Right ventricle myocardium inferior (tissue), 1 donor: Measurements from ENCODE around the gene UCKL1. TPM values are rescaled to one million over a fixed set of nuclear protein-coding genes. Genes with fewer than 3 reads are reported as not detected.
"Not testable (repeated sequence)": the region's sequence is repeated elsewhere in the genome, so short reads cannot be mapped to it uniquely, and the experiment has no call there.

Experiments
- ATAC-seq: fragments of 200-7000 bp; cut with Tn5 transposase; one replicate; pipeline ENCODE4 v1.9.1; 2020; ENCODE audit warnings: mild to moderate bottlenecking, moderate library complexity
- DNase-seq: peaks from one replicate; pipeline ENCODE4 v3.0.0; 2021; ENCODE audit errors: missing footprints
- intact Hi-C: fragments of 100-400 bp; cut with DNase I; formaldehyde crosslinking; loops from one replicate; pipeline ENCODE4 v1.11.0; 2022
- long read RNA-seq: library from polyadenylated mRNA; unstranded; transcript quantifications from one replicate; pipeline ENCODE4 v2.0.0, GENCODE V29; 2021
- total RNA-seq: library from RNA; stranded (reverse); fragmentation: NEBNext Ultra II Directional; extraction: Animal tissue kit (Norgen Biotek cat#: 25700); gene quantifications from one replicate; pipeline ENCODE4 v1.2.1, GENCODE V29; 2021
- donor health status: DM: no; HTN: yes; CAD: no; lungs with severe emphysema.

Gene UCKL1
- total RNA-seq, result 52.0 TPM
- long read RNA-seq, partial matches to known transcripts, result 31 of 94 reads
- long read RNA-seq, other reads (novel, unspliced or antisense), result 63 of 94 reads

GRCh38 chr20:63955827-63956663 is at the start of gene UCKL1:
TSS of gene UCKL1 (minus strand) at chr20:63956416. CDS start at chr20:63956372, 44 bp downstream.
- intact Hi-C loops, result no loop called here
- peak; percentile 97 for DNase-seq
- peak; percentile 87 for ATAC-seq

DNA sequence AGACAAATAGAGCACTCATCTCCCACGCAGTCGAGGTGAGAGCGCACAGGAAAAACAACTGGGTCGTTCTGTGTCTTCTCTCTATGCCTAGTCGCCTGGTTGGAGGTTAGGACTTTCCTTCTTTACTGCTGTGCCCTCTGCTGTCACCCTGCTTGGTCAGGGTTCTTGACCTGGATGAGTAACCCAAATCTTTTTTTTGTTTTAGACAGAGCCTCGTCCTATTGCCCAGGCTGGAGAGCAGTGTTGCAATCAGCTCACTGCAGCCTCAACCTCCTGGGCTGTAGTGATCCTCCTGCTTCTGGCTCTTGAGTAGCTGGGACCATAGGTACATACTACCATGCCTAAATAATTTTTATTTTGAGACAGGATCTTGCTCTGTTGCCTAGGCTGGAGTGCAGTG is 49.2 kb upstream of the UCKL1 start:
- intact Hi-C loops, result no loop called here
- ATAC-seq (no peak), DNase-seq (no peak)

- ATAC-seq (no peak), DNase-seq (no peak)
- intact Hi-C loops, result no loop called here
These were observed 47.9 kb upstream of the UCKL1 start for GRCh38 chr20:64003960-64004725.

- intact Hi-C loops, result no loop called here
- ATAC-seq, result no peak
- no peak for DNase-seq
These were observed 45.4 kb upstream of the UCKL1 start for GRCh38 chr20:64001607-64002011.

DNA sequence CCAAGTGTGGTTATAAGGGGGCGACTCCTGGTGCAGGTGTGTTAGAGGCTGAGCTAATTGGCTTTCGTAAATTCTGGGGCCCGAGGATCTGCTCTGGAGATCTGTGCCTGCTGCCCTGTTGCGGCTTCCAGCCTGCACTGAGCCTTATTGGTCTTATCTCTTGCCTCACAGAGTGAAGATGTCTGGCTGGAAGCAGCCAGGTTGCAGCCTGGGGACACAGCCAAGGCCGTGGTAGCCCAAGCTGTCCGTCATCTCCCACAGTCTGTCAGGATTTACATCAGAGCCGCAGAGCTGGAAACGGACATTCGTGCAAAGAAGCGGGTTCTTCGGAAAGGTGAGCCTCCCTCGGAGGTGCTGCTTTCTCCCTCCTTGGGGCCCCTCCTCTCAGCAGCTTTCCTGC is 44.7 kb upstream of the UCKL1 start:
- DNase-seq (no peak), ATAC-seq (no peak)
- intact Hi-C loops, result no loop called here

GRCh38 chr20:63982937-63983336 is 26.7 kb upstream of the UCKL1 start:
- no peak for DNase-seq
- intact Hi-C loops, result no loop called here

GRCh38 chr20:63980806-63981728 is 24.9 kb upstream of the UCKL1 start, which contains the start of gene PRPF6:
TSS of gene PRPF6 (plus strand) at chr20:63981132. CDS start at chr20:63981246, 114 bp downstream.
- intact Hi-C loops, result loop anchor here (2.0 kb wide), 1 partner anchor 76 kb away; no protein-coding TSS in a partner anchor
- ATAC-seq, result peak; percentile 92
- DNase-seq, result peak; percentile 97

More at GRCh38 chr20:63982937-63983336, 26.7 kb upstream of the UCKL1 start:
- ATAC-seq, result no peak

DNA sequence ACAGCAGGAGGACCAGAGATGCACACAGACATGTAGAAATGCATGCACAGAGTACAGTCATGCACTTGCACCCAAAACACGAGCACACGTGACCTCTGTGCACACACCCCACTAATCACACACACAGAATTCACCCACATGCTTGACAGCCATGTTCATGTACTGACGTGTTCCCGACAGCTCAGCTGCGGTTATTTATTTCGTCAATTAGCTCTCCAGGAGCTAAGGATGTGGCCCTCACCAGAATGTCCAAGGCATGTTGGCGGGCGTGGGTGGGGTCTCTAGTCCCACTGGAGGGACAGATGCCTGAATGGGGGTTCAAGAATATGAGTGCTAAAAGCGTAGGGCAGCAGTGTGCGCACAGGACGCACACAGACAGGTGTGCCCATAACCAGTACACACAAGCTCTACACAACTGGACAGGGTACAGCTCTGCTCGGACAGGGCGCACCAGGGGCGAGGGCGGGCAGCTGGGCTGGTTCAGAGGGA is 24.1 kb upstream of the UCKL1 start:
- intact Hi-C loops, result loop anchor here (2.0 kb wide), 1 partner anchor 76 kb away; no protein-coding TSS in a partner anchor
- ATAC-seq, result peak; percentile 45
- DNase-seq, result no peak

DNA sequence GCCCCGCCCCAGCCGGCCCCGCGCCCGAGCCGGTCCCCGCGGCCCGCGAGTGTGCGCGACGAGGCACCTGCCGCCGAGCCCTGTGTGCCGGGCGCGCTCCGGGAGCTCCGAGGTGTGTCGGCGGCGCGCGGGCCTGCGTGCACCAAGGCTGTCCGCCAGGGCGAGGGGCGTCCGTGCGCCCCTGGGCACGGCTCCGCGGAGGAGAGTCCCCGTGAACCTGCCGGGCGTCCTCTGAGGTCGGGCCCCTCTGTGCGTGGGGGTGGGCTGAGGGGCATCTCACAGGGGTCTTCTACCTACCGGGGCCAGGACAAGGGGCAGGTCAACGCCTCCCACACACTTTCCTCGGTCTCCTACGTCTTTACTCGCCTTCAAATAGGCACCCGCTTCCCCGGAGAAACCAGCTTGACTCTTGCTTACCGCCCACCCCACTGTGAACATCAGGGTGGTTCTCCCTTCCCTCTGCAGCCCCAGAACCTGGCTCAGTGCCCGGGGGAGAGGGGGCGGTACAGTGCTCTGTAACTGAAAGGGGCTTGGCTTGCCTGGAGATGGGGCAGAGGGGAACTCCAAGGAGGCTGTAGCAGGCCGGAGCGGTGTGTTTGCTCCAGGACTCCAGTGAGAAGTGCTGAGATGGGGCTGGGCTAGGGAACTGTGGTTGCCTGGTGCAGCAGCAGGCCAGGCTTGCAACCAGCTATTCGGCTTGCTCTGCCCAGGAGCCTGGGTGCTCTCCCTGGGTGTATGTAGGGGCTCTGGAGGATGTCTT is 23.5 kb upstream of the UCKL1 start, which contains the start of gene SAMD10:
Gene SAMD10 (minus strand): TSS at position 86 of the 760 bp plus-strand sequence. CDS start 175 bp downstream, outside the sequence.
- intact Hi-C loops, result loop anchor here (2.0 to 10.0 kb wide), 3 partner anchors 77 to 205 kb away; partner anchors contain the start of genes LKAAEAR1 and OPRL1
- no peak for DNase-seq
- ATAC-seq, result no peak

DNA sequence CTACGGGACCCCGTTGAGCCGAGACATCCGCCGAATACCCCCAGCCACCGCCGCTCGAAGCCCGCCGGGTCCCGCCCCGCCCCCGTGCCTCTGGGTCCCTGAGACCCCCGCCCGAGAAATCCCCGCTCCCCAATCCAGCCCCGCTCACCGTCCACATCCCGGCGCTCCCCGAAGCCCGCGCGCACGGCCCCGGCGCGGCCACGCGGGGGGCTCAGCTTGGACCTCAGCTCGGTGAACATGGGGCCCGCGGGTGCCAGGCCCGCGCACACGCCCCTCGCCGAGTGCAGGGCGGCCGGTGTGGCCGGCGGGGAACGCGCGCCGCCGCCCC is 23.0 kb upstream of the UCKL1 start:
- no peak for ATAC-seq
- intact Hi-C loops, result loop anchor here (5.0 to 10.0 kb wide), 2 partner anchors 103 to 204 kb away; partner anchors contain the start of genes LKAAEAR1 and OPRL1
- no peak for DNase-seq

GRCh38 chr20:63978319-63979228 is 22.4 kb upstream of the UCKL1 start:
- intact Hi-C loops, result loop anchor here (5.0 to 10.0 kb wide), 2 partner anchors 104 to 204 kb away; partner anchors contain the start of genes LKAAEAR1 and OPRL1

GRCh38 chr20:63977739-63978276 is 21.6 kb upstream of the UCKL1 start:
- no peak for ATAC-seq
- no peak for DNase-seq
- intact Hi-C loops, result loop anchor here (5.0 to 10.0 kb wide), 2 partner anchors 104 to 203 kb away; partner anchors contain the start of genes LKAAEAR1 and OPRL1

More at GRCh38 chr20:63978319-63979228, 22.4 kb upstream of the UCKL1 start:
- DNase-seq (peak; percentile 86), ATAC-seq (peak; percentile 39)

DNA sequence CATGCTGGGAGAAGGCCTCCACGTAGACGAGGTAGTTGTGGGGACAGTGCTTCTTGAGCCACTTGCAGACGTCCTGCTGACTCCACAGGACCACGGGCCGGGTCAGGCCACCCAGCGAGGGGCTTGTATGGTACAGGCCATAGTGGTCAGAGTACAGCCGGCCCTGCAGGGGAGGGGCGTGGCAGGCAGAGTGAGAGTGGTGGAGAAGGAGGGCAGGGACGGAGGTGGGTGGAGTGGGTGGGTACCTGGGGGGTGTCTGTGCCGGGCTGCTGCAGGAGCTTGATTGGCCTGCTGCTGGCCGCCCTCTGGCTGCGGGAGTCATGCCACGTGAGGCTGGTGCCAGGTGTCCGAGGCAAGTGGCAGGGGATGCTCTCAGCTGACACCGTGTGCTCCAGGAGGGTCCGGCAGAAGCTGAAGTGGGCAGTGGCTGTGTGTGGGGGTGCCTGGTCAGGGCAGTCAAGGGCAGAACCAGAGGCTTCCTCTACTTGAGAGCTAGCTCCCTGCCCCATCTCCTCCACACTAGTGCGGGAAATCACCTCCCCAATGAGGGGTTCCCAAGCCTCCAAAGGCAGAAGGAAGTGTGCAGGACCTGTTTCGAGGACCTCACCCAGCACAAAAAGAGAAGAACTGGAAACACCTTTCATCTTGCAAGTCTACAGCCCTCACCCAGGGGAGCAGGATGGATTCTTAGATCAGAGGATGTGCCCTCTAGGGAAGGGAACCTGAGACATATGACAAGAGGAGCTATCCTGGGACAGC is 20.9 kb upstream of the UCKL1 start:
- ATAC-seq, result no peak
- intact Hi-C loops, result loop anchor here (5.0 to 10.0 kb wide), 2 partner anchors 105 to 202 kb away; partner anchors contain the start of genes LKAAEAR1 and OPRL1
- DNase-seq, result no peak

DNA sequence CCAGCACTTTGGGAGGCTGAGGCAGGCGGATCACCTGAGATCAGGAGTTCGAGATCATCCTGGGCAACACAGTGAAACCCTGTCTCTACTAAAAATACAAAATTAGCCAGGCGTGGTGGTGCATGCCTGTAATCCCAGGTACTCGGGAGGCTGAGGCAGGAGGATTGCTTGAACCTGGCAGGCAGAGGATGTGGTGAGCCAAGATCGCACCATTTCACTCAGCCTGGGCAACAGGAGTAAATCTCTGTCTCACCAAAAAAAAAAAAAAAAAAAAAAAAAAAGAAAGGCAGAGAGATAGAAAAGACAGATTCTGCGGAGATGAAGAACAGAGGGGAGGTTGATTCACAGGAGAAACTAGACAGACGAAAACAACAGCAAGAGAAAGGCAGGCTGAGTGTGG is 20.3 kb upstream of the UCKL1 start:
- intact Hi-C loops, result loop anchor here (5.0 to 10.0 kb wide), 2 partner anchors 106 to 202 kb away; partner anchors contain the start of genes LKAAEAR1 and OPRL1
- DNase-seq, ATAC-seq: not testable (repeated sequence)
